SK-N-SH (cell line): Measurements from ENCODE around the gene WNT16. TPM values are rescaled to one million over a fixed set of nuclear protein-coding genes. Genes with fewer than 3 reads are reported as not detected.

Source experiments
- CTCF ChIA-PET: fragments of 300-600, 350-600 bp; formaldehyde crosslinking; extraction: SDS; loops from one replicate; lab custom pipeline; 2021; lab: Yijun Ruan, JAX
- POLR2A ChIA-PET: fragments of 350-600 bp; sonication (Branson Sonifier 250); formaldehyde crosslinking; extraction: SDS; loops from one replicate; lab custom pipeline; 2020; ENCODE audit warnings: antibody characterized with exemption, inconsistent platforms; lab: Yijun Ruan, JAX
- DNase-seq: peaks from one replicate; pipeline ENCODE4 v3.0.0; 2012
- H2AFZ ChIP-seq: fragments of 200-600 bp; sonication (generic); 2 replicates; pipeline ENCODE4 v1.8.1; 2016; ENCODE audit warnings: antibody characterized with exemption, mild to moderate bottlenecking, low read depth
- H3F3A ChIP-seq: fragments of 200-600 bp; sonication (generic); replicated peaks from 2 replicates; pipeline ENCODE3; 2016; ENCODE audit warnings: antibody characterized with exemption, mild to moderate bottlenecking; ENCODE audit not compliant: insufficient read depth
- H3K27ac ChIP-seq, 2 experiments: fragments of 200-500 bp in 1 of 2; fragments of 200-600 bp in 1 of 2; sonication (Bioruptor generic) in 1 of 2; sonication (generic), shearing (Covaris generic) in 1 of 2; 2 replicates each; pipeline versions ENCODE4 v1.5.1 to v1.6.1; 2014 to 2016; ENCODE audit warnings: low read depth in 2 of 2, inconsistent platforms in 1 of 2, low read length in 1 of 2, mild to moderate bottlenecking in 1 of 2, mixed read lengths in 1 of 2
- H3K27me3 ChIP-seq: fragments of 200-600 bp; sonication (generic), shearing (Covaris generic); 2 replicates; pipeline ENCODE4 v1.6.1; 2016; ENCODE audit warnings: mixed run types; ENCODE audit not compliant: insufficient read depth
- H3K36me3 ChIP-seq, 2 experiments: fragments of 200-500 bp in 1 of 2; fragments of 200-600 bp in 1 of 2; sonication (Bioruptor generic) in 1 of 2; sonication (generic) in 1 of 2; replicated peaks in 1 of 2; 2 replicates each; pipeline versions ENCODE3 to v1.5.1; 2014 to 2016; ENCODE audit warnings: low read length in 1 of 2, mild to moderate bottlenecking in 1 of 2; ENCODE audit not compliant: insufficient read depth in 2 of 2, control insufficient read depth in 1 of 2
- H3K4me1 ChIP-seq, 2 experiments: fragments of 200-500 bp in 1 of 2; fragments of 200-600 bp in 1 of 2; sonication (Bioruptor generic) in 1 of 2; sonication (generic), shearing (Covaris generic) in 1 of 2; 2 replicates each; pipeline versions ENCODE4 v1.5.1 to v1.6.1; 2014 to 2016; ENCODE audit warnings: low read depth in 1 of 2, low read length in 1 of 2, mixed run types in 1 of 2; ENCODE audit not compliant: insufficient read depth in 2 of 2, control insufficient read depth in 1 of 2
- H3K4me2 ChIP-seq: fragments of 200-600 bp; sonication (generic), shearing (Covaris generic); 2 replicates; pipeline ENCODE4 v1.6.1; 2017; ENCODE audit warnings: mixed run types
- H3K4me3 ChIP-seq, 2 experiments: fragments of 200-500 bp in 1 of 2; fragments of 200-600 bp in 1 of 2; sonication (Bioruptor generic) in 1 of 2; sonication (generic), shearing (Covaris generic) in 1 of 2; 2 replicates each; pipeline versions ENCODE4 v1.5.1 to v1.8.1; 2014 to 2016; ENCODE audit warnings: low read depth in 2 of 2, inconsistent platforms in 1 of 2, low read length in 1 of 2, mild to moderate bottlenecking in 1 of 2, mixed read lengths in 1 of 2, moderate library complexity in 1 of 2
- H3K79me2 ChIP-seq: fragments of 200-600 bp; sonication (generic); 2 replicates; pipeline ENCODE4 v1.8.1; 2017; ENCODE audit warnings: mild to moderate bottlenecking; ENCODE audit not compliant: insufficient read depth
- H3K9ac ChIP-seq: fragments of 200-600 bp; sonication (generic); 2 replicates; pipeline ENCODE4 v1.6.1; 2017; ENCODE audit warnings: mixed run types
- H3K9me2 ChIP-seq: fragments of 200-600 bp; sonication (generic); 2 replicates; pipeline ENCODE4 v1.6.1; 2017; ENCODE audit warnings: mixed run types
- H3K9me3 ChIP-seq: fragments of 200-600 bp; sonication (generic); 2 replicates; pipeline ENCODE4 v1.6.1; 2017; ENCODE audit warnings: mixed run types, mild to moderate bottlenecking, moderate library complexity
- H4K20me1 ChIP-seq: fragments of 200-600 bp; sonication (generic); 2 replicates; pipeline ENCODE4 v1.6.1; 2017; ENCODE audit warnings: mild to moderate bottlenecking, mixed run types; ENCODE audit not compliant: insufficient read depth
- CTCF ChIP-seq: fragments of 200-600 bp; sonication (generic); IDR thresholded peaks from 2 replicates; pipeline ENCODE4 v1.6.1; 2017; ENCODE audit warnings: antibody characterized with exemption, mild to moderate bottlenecking, moderate library complexity
- EP300 ChIP-seq, 2 experiments: IDR thresholded peaks; 2 replicates each; pipeline versions ENCODE4 v1.4.0 to v1.6.1; 2012; ENCODE audit warnings: borderline replicate concordance in 1 of 2, low read depth in 1 of 2, low read length in 1 of 2
- EZH2phosphoT487 ChIP-seq: fragments of 200-600 bp; sonication (generic); IDR thresholded peaks from 2 replicates; pipeline ENCODE4 v1.6.1; 2017; ENCODE audit warnings: low read depth, mixed run types, mild to moderate bottlenecking, antibody characterized with exemption, moderate library complexity, borderline replicate concordance
- JUND ChIP-seq: IDR thresholded peaks from 2 replicates; pipeline ENCODE4 v1.4.0; 2012
- MAX ChIP-seq: IDR thresholded peaks from 2 replicates; pipeline ENCODE4 v1.4.0; 2012; ENCODE audit warnings: low read depth
- NRF1 ChIP-seq: IDR thresholded peaks from 2 replicates; pipeline ENCODE4 v1.6.1; 2012; ENCODE audit warnings: low read depth, mild to moderate bottlenecking, low read length
- PBX3 ChIP-seq: IDR thresholded peaks from 2 replicates; pipeline ENCODE4; 2012
- RAD21 ChIP-seq: IDR thresholded peaks from 2 replicates; pipeline ENCODE4 v1.6.1; 2012; ENCODE audit warnings: mild to moderate bottlenecking, low read length
- RCOR1 ChIP-seq: fragments of 150-350 bp; IDR thresholded peaks from 2 replicates; pipeline ENCODE4 v1.6.1; 2017; ENCODE audit warnings: antibody characterized with exemption, low read length
- REST ChIP-seq: IDR thresholded peaks from 2 replicates; pipeline ENCODE4 v1.6.1; 2012; ENCODE audit warnings: mild to moderate bottlenecking, low read depth, low read length, moderate library complexity
- RXRA ChIP-seq: IDR thresholded peaks from 2 replicates; pipeline ENCODE4 v1.4.0; 2012; ENCODE audit warnings: low read depth, mild to moderate bottlenecking, borderline replicate concordance
- SIN3A ChIP-seq: IDR thresholded peaks from 2 replicates; pipeline ENCODE4 v1.6.1; 2012; ENCODE audit warnings: low read depth, mild to moderate bottlenecking, low read length, moderate library complexity, borderline replicate concordance
- TEAD4 ChIP-seq: IDR thresholded peaks from 2 replicates; pipeline ENCODE4 v1.4.0; 2012; ENCODE audit warnings: mild to moderate bottlenecking, borderline replicate concordance; ENCODE audit not compliant: insufficient read depth
- USF2 ChIP-seq: fragments of 150-350 bp; IDR thresholded peaks from 2 replicates; pipeline ENCODE4 v1.6.1; 2017; ENCODE audit warnings: antibody characterized with exemption, low read length, low read depth, borderline replicate concordance
- ZBTB33 ChIP-seq: IDR thresholded peaks from 2 replicates; pipeline ENCODE4 v1.4.0; 2012; ENCODE audit warnings: low read depth, borderline replicate concordance
- WGBS: methylation state at CpG from one replicate; pipeline ENCODE4 v1.1.6; 2017; ENCODE audit warnings: low lambda C conversion rate; 5-methylcytosine and 5-hydroxymethylcytosine counted together
- polyA plus RNA-seq, 3 experiments: library from polyadenylated mRNA; depleted of rRNA; stranded (reverse); fragments of >200 nt; gene quantifications; 2 replicates each; pipeline ENCODE4 v1.2.3, GENCODE V29; 2012

WNT16 gene
- polyA plus RNA-seq, 1 of the 3 experiments (the other 2 are of a cell fraction), result 0.05 TPM

GRCh38 chr7:121341933-121342332 lies 13.1 kb downstream of the WNT16 start:
- ChIA-PET CTCF (interaction anchor here (1.3 kb wide), 2 partner anchors 9 to 13 kb away, joined by 3 to 4 read pairs; partner anchors contain the start of gene WNT16), POLR2A (no interaction called here)
- Histone ChIP-seq H3K9me3 (no peaks in the 10 kb centered on the region), H3K79me2 (no peaks in the 10 kb centered on the region), H3K4me2 (no peak overlapping the region), H3K27me3 (no peaks in the 10 kb centered on the region), H3K36me3 (peaks cover 9 to 10% of the 10 kb centered on the region in 2 experiments), H2AFZ (no peak overlapping the region), H3K9me2 (no peaks in the 10 kb centered on the region), H3K4me3 (no peak overlapping the region), H3K27ac (no peak overlapping the region), H3K9ac (no peak overlapping the region), H4K20me1 (no peaks in the 10 kb centered on the region), H3F3A (peaks cover 7% of the 10 kb centered on the region), H3K4me1 (peaks cover 4 to 5% of the 10 kb centered on the region in 2 experiments; a peak in 1 of 4 replicates)
- TF ChIP-seq MAX (no peak), ZBTB33 (no peak), EP300 (IDR thresholded peaks at IDR 0.05; ENCODE audit: borderline replicate concordance in 1 of 2, low read depth in 1 of 2, low read length in 1 of 2) (no peak), TEAD4 (no peak), EZH2phosphoT487 (no peak)
- no peak for DNase-seq

- ChIA-PET CTCF (interaction anchor here (1.3 kb wide), 2 partner anchors 9 to 13 kb away, joined by 3 to 4 read pairs; partner anchors contain the start of gene WNT16), POLR2A (no interaction called here)
- no peak overlapping the region for H3K4me3 ChIP-seq
- H3K79me2 ChIP-seq, result no peaks in the 10 kb centered on the region
- H3K36me3 ChIP-seq, result peaks cover 16% of the 10 kb centered on the region in 2 experiments
- no peak overlapping the region for H3K9ac ChIP-seq
- no peaks in the 10 kb centered on the region for H4K20me1 ChIP-seq
- H3F3A ChIP-seq, result peaks cover 7% of the 10 kb centered on the region
- H3K9me3 ChIP-seq, result no peaks in the 10 kb centered on the region
- no peak overlapping the region for H2AFZ ChIP-seq
- H3K4me2 ChIP-seq, result no peak overlapping the region
- H3K27ac ChIP-seq, result no peak overlapping the region
- TF ChIP-seq RCOR1, result no peak
- no peak for TF ChIP-seq NRF1
- TF ChIP-seq USF2, result no peak
- TF ChIP-seq CTCF, result no peak
- TF ChIP-seq PBX3, result no peak
- TF ChIP-seq JUND, result no peak
- TF ChIP-seq REST, result no peak
- no peak for TF ChIP-seq RAD21
- TF ChIP-seq RXRA, result no peak
- no peak for TF ChIP-seq SIN3A
- WGBS, result 97% methylated on average over 4 of the region's 4 CpGs
- peaks cover 3 to 5% of the 10 kb centered on the region in 2 experiments; a peak in 1 of 4 replicates for H3K4me1 ChIP-seq
- no peaks in the 10 kb centered on the region for H3K27me3 ChIP-seq
- H3K9me2 ChIP-seq, result no peaks in the 10 kb centered on the region
- no peak for DNase-seq
Observed at GRCh38 chr7:121342631-121343030, 13.8 kb downstream of the WNT16 start.
